GM12864 (cell line): ENCODE results near the gene ZNF771.
A peak's percentile ranks its signal among the peaks of the same experiment; 100 is the strongest.

Source experiments
- DNase-seq: peaks from one replicate; pipeline ENCODE4 v3.0.0-alpha.2; 2011; ENCODE audit warnings: low read depth
- H3K4me3 ChIP-seq: 2 replicates; pipeline ENCODE4 v1.5.1; 2011; ENCODE audit warnings: mild to moderate bottlenecking, low read depth, low read length, control low read depth
- TF ChIP-seq, protein P1 (sequence below): IDR thresholded peaks from 2 replicates; pipeline ENCODE4 v1.5.1; 2011; ENCODE audit warnings: low read depth, mild to moderate bottlenecking, moderate library complexity, low read length, control low read depth, inconsistent platforms; ENCODE audit errors: missing control alignments

The ZNF771 gene

DNA sequence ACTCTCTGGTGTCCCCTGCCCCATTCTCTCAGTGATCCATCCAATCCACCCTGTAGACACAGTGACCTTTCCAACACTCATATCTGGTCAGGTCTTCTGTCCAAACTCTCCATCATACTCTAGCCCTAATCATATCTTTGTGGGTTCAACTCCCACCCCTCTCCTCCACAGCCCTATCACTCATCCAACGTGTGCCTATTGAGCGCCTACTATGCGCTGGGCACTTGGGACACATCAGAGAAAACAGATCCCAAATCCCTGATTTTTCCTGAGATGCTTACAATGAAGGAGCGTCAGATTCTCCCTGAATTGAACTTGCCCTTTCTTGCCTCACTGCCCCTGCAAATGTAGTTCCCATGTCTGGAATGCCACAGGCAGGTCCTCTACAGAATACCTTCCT is 20.6 kb downstream of the ZNF771 start:
- TF ChIP-seq, protein P1, sequence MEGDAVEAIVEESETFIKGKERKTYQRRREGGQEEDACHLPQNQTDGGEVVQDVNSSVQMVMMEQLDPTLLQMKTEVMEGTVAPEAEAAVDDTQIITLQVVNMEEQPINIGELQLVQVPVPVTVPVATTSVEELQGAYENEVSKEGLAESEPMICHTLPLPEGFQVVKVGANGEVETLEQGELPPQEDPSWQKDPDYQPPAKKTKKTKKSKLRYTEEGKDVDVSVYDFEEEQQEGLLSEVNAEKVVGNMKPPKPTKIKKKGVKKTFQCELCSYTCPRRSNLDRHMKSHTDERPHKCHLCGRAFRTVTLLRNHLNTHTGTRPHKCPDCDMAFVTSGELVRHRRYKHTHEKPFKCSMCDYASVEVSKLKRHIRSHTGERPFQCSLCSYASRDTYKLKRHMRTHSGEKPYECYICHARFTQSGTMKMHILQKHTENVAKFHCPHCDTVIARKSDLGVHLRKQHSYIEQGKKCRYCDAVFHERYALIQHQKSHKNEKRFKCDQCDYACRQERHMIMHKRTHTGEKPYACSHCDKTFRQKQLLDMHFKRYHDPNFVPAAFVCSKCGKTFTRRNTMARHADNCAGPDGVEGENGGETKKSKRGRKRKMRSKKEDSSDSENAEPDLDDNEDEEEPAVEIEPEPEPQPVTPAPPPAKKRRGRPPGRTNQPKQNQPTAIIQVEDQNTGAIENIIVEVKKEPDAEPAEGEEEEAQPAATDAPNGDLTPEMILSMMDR: no peak
- H3K4me3 ChIP-seq: no peak overlapping the region
- DNase-seq: no peak

DNA sequence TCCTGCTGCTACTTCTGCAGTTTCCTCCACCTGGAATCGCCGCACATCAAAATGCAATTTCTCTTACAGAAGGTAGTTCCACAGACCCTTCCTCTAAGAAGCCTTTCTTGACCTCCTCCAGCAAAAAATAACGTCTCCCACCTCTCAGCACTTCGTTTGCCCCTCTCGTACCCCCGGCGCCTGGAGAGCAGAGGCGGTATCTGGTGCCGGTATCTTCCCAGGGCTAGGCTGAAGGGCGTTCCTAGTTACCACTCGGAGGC is 21.9 kb downstream of the ZNF771 start:
- peak overlapping the region; percentile 84 for H3K4me3 ChIP-seq
- TF ChIP-seq, protein P1: no peak
- DNase-seq: no peak

DNA sequence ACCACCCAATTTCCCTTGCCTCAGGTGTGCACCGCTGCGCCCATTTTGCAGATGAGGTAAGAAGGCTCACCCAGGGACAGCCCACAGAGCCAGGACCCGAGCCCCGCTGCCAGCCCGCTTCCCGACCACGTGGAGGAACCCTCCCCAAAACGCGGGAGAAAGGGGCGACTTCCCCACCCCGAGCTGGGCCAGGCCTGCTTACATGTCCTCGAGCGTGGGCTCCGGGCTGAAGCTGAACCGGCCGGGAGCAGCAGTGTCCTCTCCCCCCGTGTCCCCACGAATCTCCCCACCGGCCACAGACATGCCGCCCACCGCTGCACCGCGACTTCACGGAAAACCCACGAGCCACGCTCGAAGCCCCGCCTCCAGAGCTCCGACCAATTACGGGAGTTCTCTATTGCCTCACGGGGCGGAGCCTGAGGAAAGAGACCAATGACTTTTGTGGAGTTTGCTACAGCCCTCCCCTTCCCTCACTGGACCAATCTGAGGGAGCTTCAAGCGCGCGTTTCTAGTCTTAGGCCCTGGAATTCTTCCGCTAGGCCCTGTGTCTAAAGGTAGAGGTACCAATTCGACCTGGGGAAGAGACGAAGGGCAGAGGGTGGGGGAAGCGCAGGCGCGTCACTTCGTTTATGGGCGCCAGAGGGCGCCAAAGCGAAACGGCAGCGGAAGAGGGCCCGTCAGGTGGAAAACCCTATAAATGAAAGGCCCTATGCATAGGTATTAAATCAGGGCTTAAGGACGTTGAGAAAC is 22.4 kb downstream of the ZNF771 start, which contains the start of gene DCTPP1:
Gene DCTPP1, minus strand, starts transcription at position 353 of the 750 bp plus-strand sequence. Its CDS starts 50 bp downstream, at position 303.
- DNase-seq: peak; percentile 100
- H3K4me3 ChIP-seq: peak within 1 kb of the TSS; percentile 84
- TF ChIP-seq, protein P1: peak; percentile 90

DNA sequence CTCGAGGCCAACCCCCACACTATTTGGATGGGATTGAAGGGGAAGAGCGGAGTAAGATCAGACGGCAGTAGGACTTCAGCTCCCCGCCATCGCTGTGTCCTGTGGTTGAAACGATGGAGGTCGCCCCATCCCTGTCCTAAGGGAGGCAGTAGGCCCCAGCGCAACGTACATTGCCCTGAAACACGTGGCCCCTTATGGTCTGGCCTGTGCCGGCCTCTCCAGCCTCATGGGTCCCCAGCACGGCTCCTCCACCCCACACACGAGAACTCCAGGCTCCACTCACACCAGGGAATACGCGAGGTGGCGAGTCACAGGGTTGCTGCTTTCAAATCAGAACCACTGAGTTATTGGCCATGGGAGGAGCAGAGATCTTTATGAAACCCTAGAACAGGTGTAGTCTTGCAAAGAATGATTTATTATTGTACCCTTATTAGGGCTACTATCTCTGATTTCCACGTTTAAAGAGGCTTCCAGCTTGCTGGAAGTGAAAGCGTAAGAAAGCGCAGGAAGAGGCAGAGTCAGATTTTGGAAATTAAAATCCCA is 23.1 kb downstream of the ZNF771 start:
- TF ChIP-seq, protein P1: no peak
- no peak for DNase-seq
- H3K4me3 ChIP-seq: no peak overlapping the region

DNA sequence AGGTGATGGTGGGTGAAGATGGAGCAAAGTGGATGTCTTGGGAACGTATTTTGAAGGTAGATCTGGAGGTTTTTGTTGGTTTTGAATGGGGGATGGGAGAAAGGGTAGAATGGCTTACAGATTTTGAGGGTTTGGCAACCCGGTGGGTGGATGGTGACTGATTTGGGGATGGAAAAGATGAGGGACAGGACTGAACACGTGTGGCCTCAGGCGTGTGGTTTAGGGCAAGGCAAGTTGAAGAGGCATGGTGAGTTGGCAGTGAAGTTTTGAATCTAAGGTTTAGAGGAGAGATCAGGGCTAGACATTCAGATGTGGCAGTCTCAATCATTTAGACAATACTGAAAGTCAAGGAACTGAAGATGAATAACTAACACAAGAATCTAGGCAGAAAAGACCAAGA is 27.4 kb downstream of the ZNF771 start:
- TF ChIP-seq, protein P1: no peak
- no peak overlapping the region for H3K4me3 ChIP-seq
- DNase-seq: no peak

DNA sequence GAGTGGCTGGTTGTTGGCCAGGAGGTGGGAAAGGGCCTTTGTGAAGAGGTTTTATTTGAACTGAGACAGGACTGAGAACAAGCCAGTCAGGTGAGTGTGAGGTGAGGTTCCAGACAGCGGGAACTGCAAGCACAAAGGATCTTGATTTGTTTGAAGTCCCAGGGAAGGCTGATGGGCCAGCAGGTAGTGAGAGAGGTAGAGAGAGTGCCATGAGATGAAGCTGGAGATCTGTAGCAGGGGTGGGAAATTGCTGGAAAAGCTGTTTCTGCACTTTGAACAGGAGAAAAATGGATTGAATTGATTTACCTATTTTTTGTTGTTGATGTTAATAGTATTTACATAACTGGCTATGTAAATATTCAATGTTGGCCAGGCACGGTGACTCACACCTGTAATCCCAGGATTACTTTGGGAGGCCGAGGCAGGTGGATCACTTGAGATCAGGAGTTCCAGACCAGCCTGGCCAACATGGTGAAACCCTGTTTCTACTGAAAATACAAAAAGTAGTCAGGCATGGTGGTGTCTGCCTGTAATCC is 30.2 kb downstream of the ZNF771 start:
- H3K4me3 ChIP-seq: no peak overlapping the region
- TF ChIP-seq, protein P1: no peak
- DNase-seq: no peak
